Bronchial epithelial cell (primary cell): ENCODE data around the gene XPO4. TPM values are rescaled to one million over a fixed set of nuclear protein-coding genes. Genes with fewer than 3 reads are reported as not detected.

ENCODE experiments used
- DNase-seq: peaks from one replicate; pipeline ENCODE4 v3.0.0-alpha.2; 2010; ENCODE audit warnings: low read depth
- FAIRE-seq: peaks from 2 replicates; lab custom pipeline; 2011; peaks lifted over from hg19 to GRCh38; lab: Jason Lieb, UNC
- H3K27me3 ChIP-seq: 2 replicates; pipeline ENCODE4 v1.5.1; 2011; ENCODE audit warnings: low read length; ENCODE audit not compliant: control insufficient read depth, insufficient read depth
- H3K36me3 ChIP-seq: 2 replicates; pipeline ENCODE4 v1.5.1; 2011; ENCODE audit warnings: low read length; ENCODE audit not compliant: control insufficient read depth, insufficient read depth
- H3K4me3 ChIP-seq: 2 replicates; pipeline ENCODE4 v1.5.1; 2011; ENCODE audit warnings: mild to moderate bottlenecking, low read depth, low read length, control low read depth
- total RNA-seq: library from RNA; depleted of rRNA; stranded (reverse); fragments of >200 nt; gene quantifications from 2 replicates; pipeline ENCODE4 v1.2.1, GENCODE V29; 2014
- TF ChIP-seq, protein P1 (sequence below): IDR thresholded peaks from 2 replicates; pipeline ENCODE4 v1.5.1; 2011; ENCODE audit warnings: mild to moderate bottlenecking, moderate library complexity, low read length, control low read depth, inconsistent platforms; ENCODE audit not compliant: insufficient read depth, severe bottlenecking

The XPO4 gene
- total RNA-seq, 1 donor from 2014 or later: 16.8 TPM

DNA sequence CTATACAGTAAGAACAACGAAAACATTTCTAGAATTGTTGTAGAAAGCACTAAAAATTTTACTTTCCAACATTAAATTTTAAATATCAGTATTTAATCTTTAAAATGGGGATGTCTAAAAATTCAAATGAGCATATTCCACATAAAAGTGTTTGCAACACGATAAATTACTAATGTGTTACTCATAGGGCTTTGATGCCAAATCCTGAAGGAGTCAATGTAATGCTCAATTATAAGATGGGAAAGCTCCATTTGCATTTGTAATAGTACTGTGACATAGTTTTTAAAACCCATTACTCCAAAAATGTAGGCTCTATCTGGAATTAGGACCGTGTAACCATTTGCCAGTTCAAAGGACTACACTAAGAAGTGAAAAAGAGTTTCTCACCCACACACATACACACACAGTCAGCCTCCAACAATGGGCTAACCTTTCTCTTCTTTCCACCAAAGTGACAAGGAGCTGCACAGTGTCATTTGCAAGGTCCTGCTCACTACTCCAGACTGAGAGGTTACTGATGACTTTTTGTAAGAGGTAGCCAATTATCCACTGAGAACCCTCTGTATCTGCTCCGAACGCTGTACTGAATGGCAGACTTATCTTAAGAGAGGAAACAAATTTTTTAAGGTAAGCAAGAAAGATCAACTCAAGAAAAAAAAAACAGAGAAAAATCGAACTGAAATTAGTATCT, 102.7 kb downstream of the XPO4 start:
- TF ChIP-seq, protein P1, sequence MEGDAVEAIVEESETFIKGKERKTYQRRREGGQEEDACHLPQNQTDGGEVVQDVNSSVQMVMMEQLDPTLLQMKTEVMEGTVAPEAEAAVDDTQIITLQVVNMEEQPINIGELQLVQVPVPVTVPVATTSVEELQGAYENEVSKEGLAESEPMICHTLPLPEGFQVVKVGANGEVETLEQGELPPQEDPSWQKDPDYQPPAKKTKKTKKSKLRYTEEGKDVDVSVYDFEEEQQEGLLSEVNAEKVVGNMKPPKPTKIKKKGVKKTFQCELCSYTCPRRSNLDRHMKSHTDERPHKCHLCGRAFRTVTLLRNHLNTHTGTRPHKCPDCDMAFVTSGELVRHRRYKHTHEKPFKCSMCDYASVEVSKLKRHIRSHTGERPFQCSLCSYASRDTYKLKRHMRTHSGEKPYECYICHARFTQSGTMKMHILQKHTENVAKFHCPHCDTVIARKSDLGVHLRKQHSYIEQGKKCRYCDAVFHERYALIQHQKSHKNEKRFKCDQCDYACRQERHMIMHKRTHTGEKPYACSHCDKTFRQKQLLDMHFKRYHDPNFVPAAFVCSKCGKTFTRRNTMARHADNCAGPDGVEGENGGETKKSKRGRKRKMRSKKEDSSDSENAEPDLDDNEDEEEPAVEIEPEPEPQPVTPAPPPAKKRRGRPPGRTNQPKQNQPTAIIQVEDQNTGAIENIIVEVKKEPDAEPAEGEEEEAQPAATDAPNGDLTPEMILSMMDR: no peak
- DNase-seq (peak; percentile 67), FAIRE-seq (no peak)
- Histone ChIP-seq H3K4me3 (no peak overlapping the region), H3K27me3 (no peaks in the 10 kb centered on the region), H3K36me3 (peaks cover 5% of the 10 kb centered on the region)

DNA sequence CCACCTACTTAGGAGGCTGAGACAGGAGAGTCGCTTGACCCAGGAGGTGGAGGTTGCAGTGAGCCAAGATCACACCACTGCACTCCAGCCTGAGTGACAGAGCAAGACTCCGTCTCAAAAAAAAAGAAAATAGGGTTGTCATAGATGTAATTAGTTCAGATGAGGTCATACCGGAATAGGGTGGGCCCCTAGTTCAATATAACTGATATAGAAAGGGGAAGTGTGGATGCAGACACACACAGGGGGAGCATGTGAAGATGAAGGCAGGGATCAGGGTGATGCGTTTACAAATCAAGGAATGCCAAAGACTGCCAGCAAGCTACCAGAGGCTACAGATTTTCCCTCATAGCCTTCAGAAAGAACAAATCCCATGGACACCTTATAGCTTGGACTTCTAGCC, 104.5 kb downstream of the XPO4 start:
- no peak for DNase-seq
- no peak overlapping the region for H3K4me3 ChIP-seq
- TF ChIP-seq, protein P1: no peak
- no peak for FAIRE-seq
- H3K36me3 ChIP-seq: peaks cover 5% of the 10 kb centered on the region
- H3K27me3 ChIP-seq: no peaks in the 10 kb centered on the region

DNA sequence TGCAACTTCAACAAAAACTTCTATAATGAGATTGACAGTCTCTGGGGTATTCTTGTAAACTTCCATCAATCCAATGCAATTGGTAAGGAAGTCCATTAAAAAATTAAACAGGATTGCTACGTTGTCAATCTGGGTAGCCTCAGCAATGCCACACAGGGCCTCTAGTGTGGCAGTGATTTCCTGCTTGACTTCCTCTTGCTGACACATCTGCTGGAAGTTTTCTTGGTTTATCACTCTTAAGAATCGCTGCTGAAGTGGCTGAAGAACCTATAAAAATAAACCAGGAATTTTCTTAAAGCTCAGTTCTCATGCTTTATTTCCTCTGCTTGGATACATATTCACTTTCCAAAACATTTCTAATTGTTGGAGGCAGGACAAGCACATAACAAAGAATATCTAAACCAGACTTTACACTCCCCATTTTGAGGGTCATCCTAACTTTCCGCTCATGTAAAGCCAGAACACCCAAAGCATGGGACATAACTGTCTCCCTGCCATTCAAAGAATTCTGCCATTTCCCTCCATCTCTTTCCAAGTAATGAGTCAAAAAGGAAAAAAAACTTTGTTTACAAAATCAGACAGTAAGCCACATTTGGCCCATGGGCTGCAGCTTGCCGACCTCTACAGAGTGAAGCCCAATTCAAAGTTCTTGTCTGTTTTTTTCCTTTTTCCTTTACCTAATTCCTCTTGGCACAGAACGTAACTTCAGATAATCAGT, 105.6 kb downstream of the XPO4 start:
- FAIRE-seq: no peak
- no peak for DNase-seq
- H3K27me3 ChIP-seq: no peaks in the 10 kb centered on the region
- peaks cover 4% of the 10 kb centered on the region for H3K36me3 ChIP-seq
- H3K4me3 ChIP-seq: no peak overlapping the region
- TF ChIP-seq, protein P1: no peak

DNA sequence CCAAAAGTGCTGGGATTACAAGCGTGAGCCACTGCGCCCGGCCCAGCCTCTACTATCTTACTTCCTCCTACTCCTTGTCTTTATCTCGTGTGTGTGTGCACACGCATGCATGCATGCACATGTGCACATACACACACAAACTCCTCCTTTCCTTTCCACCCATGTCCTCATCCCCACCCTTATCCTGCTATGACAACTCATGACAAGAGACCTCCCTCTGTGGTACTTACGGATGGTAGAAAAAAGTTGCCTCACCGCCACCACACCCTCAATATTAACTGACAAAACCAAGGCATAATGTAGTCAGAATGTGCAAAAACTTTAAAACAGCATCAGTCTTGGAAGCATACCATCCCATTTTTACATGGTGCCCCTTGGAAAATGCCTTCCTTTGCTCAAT, 112.9 kb downstream of the XPO4 start:
- H3K27me3 ChIP-seq: no peaks in the 10 kb centered on the region
- peaks cover 2% of the 10 kb centered on the region for H3K36me3 ChIP-seq
- TF ChIP-seq, protein P1: no peak
- H3K4me3 ChIP-seq: no peak overlapping the region
- DNase-seq (no peak), FAIRE-seq (no peak)

DNA sequence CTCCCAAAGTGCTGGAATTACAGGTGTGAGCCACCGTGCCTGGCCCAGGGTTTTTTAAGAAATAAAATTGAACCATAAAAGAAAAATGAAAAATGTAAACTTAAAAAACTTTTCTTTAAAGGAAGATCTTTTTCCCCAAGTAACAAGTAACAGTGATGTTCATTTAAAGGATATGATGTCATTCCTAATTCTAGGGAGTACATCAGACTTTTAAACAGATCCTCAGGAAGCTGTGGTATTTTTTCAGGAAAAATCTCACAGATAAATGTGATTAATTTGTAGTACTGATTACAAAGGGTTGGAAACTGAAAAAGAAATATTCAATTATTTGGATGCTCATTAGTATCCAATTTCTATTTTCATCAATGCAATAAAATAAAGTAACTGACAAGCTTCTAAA, 114.2 kb downstream of the XPO4 start:
- FAIRE-seq (no peak), DNase-seq (no peak)
- Histone ChIP-seq H3K27me3 (no peaks in the 10 kb centered on the region), H3K4me3 (no peak overlapping the region), H3K36me3 (peaks cover 2% of the 10 kb centered on the region)
- TF ChIP-seq, protein P1: no peak
